ENCODE data around the gene TRIM7.
"Not testable (repeated sequence)": the region's sequence is repeated elsewhere in the genome, so short reads cannot be mapped to it uniquely, and the experiment has no call there.

The TRIM7 gene

GRCh38 chr5:181190711-181191525 is 14.1 kb downstream of the TRIM7 start:
- DNase-seq = no peak

DNA sequence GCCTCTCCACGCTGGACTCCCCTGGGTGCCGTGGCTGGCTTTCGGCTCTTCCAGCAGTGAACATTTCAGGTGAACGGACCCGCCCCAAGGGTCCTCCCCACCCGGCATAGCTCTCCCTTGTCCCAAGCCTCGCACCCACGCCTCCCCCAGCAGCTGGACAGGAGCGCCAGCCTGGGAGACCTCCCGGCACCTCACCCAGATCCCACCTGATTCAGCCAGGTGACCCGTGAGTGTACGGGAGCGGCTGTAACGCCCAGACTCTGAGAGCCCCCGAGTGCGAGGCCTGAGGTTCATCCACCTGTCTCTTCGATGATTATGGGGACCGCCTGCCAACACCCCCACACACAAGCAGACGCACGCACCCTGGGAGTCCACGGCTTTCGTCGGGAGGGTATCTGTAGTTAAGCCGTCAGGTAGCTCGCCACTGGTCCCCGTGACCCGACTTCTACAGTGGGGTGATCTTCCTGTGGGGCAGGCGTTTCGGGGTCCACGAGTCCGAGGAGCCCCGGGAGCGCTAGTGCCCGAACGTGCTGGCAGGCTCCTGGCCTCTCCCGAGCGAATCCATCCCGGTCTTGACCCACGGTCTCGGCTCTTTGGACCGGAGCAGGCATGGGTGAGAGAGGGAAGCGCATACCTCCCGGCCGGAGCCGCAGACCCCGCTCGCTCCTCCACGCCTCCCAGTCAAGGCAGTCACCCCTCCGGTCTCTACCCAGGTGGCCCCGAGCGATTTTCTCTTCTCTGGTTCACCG is 14.9 kb downstream of the TRIM7 start:
- no peak for DNase-seq

DNA sequence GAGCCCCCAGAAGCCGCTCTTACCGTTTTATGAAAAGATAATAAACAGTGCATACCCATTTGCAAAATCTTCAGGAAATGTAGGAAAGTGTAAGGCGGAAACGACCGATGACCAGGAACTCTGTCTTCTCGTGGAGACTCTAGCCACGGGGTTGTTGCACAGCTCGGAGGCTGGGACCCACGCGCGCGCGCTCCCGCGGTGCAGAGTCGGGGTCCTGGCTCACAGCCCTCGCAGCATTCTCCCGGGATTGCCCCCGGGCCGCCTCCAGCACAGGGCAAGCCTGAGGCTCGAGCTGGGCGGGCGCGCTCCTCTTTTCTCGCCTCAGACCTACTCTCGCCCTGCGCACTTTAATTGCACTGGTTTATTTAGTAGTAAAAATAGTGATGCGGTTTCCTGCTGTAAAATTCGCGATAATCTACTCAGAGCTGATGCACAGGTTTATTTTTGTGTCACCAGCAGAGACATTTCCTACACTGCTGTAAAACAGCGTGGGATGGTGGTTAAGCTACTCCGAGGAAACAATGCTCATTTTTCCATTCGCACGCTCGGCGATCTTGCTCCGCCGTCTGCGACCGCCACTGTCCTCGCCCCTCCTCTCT is 15.5 kb downstream of the TRIM7 start:
- no peak for DNase-seq

GRCh38 chr5:181188700-181189362 is 16.2 kb downstream of the TRIM7 start:
- no peak for DNase-seq

GRCh38 chr5:181187500-181188213 is 17.3 kb downstream of the TRIM7 start:
- no peak for DNase-seq

DNA sequence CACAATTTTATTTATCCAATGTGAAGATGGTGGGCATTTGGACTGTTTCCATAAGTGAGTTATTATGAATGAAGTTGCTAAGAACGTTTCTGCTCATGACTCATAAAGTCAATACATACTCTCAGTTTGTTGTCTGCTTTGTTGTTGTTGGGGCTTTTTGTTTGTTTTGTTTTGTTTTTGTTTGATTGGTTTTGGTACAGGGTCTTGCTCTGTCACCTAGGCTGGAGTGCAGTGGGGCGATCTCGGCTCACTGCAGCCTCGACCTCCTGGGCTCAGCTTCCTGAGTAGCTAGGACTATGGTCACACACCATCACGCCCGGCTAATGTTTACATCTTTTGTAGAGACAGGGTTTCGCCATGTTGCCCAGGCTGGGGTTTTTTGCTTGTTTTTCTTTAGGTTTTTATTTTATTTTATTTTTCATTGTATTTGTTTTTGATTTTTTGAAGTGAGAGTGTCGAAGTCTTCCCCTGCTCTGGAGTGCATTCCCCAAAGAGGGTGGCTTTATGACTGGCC is 18.0 kb downstream of the TRIM7 start:
- no peak for DNase-seq

- no peak for DNase-seq
Observed at GRCh38 chr5:181186022-181186421, 19.0 kb downstream of the TRIM7 start.

DNA sequence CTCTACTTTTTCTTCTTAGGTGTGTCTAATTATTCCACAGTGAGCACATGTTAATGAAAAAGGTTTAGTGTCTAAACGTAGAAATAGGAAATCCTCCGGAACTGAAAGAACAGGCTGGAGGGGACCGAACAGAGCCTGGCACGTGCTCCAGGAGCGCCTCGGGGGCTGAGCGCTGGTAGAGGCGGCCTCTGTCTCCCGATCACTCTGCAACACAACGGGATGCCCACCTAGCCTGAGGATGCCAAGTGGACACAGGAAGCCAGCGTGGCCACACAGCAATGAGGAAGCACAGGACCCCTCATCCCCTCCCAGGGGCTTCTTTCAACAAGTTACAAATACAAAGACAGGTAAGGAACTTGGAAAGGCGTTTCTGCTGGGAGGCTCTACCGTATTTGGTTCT is 19.4 kb downstream of the TRIM7 start:
- no peak for DNase-seq

GRCh38 chr5:181184845-181185216 is 20.2 kb downstream of the TRIM7 start:
- no peak for DNase-seq

DNA sequence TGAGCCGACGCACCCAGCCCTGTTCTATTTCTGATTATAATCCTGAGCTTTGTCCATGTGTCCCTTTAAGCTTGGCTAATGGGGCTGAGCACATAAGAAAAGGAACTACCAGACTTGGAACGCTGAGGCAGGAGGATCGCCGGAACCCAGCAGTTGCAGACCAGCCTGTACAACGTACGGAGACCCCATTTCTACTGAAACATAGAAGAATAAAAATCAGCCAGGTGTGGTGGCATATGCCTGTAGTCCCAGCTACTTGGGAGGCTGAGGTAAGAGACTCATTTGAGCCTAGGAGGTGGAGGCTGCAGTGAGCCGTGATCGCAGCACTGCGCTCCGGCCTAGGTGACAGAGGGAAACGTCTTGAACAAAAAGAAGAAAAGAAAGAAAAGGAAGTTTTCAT is 22.3 kb downstream of the TRIM7 start:
- no peak for DNase-seq

DNA sequence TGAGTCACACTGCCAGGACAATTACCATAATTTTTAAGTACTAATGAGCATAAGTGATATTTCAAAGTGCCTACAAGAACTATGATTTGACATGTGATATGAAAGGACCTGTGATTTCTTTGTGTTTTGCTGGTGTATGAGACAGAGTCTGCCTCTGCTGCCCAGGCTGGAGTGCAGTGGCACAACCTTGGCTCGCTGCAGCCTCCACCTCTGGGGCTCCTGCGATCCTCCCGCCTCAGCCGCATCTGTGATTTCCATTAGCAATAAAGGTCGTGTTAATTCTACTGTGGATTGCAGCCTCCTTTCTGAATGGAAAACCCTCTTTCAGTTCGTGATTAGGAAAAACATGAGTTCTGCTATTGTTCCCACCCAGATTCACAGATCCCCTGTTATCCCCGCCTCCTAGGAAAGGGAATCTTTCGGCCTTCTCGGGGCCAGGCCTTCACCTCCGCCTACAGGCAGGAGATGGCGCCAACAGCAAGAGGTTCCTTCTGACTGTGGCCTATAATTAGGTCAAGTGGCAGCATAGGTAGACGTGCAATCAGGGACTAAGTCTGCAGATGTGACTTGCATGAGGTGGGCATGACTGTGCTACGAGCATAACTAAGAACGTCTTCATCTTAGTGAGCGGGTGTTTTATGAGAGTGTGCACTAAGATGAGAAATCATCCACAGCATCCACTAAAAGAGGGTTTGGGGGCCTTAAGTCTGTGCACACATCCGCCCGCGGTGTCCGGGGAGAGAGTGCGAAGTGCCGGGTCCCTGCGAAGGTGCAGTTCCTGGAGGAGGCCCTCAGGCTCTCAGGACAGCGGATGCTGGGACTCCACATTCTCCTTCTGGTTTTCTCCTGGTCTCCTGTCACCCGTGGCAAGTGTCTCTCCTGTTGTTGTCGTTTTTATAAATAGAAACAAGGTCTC is 23.1 kb downstream of the TRIM7 start:
- no peak for DNase-seq

- DNase-seq = not testable (repeated sequence)
Observed at GRCh38 chr5:181177559-181177958, 27.4 kb downstream of the TRIM7 start.

DNA sequence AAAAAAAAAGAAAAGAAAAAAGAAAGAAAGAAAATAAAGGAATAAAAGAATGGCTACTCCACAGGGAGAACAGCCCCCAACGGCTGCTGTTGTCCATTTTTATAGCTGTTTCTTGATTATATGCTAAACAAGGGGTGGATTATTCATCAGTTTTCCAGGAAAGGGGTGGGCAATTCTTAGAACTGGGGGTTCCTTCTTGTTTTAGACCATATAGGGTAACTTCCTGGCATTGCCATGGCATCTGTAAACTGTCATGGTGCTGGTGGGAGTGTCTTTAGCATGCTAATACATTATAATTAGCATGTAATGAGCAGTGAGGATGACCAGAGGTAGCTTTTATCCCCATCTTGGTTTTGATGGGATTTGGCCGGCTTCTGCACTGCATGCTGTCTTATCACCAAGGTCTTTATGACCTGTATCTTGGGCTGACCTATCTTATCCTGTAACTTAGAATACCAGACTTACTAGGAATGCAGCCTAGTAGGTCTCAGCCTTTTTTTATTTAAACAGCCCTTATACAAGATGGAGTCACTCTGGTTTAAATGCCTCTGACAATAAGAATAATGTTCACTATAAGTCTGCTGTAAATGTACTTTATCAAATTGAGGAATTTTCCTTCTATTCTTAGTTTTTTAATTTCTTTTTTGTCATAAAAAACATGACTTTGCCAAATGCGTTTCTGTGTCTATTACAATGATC is 28.6 kb downstream of the TRIM7 start:
- DNase-seq = no peak

DNA sequence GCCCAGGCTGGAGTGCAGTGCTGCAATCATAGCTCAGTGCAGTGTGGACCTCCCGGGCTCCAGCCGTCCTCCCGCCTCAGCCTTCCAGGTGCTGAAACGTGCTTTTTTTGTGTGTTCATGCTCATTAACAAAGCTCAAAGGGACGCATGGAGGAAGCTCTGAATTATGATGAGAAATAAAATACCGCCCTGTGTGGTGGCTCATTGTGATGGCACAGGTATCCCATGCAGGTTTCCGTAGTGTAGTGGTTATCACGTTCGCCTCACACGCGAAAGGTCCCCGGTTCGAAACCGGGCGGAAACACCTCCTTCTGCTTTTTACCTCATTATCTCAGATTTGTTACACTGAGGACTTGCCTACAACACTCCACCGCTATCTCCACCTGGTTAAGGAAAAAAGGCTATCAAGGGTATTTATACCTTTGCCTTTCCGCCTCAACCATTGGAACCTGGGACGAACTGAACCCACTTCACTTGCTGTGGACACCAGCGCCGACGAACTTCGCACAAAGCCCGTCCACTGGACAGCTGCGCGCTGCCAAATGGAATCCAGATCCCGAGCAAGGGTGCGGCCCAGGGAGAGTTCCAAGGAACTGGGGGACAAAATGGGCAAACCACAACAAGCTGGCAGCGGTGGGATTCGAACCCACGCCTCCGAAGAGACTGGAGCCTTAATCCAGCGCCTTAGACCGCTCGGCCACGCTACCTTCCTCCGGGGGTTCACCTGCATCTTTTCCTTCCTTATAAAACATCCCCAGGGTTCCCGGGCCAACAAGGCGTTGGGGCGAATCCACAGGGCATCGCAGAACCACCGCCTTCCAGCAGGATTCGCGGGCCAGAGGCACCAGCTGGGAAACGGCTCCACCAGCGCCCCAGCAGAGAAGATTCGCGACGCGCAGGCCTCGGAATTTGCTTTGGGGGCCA is 31.3 kb downstream of the TRIM7 start:
- DNase-seq = no peak

DNA sequence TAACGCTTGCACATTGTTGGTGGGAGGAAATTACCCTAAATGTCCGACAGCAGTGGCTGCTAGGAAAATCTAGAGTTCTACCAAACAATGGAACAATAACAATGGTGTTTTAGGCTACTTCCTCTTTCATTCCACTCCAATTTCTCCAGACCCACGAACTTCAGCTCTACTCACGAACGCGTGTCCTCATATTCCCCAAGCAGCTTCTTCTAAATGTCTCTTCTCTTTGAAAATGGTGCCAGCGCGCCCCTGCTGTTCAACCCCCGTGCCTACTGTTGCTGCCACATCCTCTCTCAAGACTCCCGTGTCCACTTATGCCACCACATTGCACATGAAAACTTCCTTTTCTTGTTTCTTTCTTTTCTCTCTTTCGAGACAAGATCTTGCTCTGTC is 32.0 kb downstream of the TRIM7 start:
- no peak for DNase-seq

GRCh38 chr5:181171782-181172181 is 33.2 kb downstream of the TRIM7 start:
- DNase-seq = no peak

GRCh38 chr5:181170996-181171395 is 34.0 kb downstream of the TRIM7 start:
- DNase-seq = no peak

GRCh38 chr5:181170237-181170825 is 34.7 kb downstream of the TRIM7 start:
- DNase-seq = no peak
